ENCODE data around the gene ABCA1. TPM values are rescaled to one million over a fixed set of nuclear protein-coding genes. Genes with fewer than 3 reads are reported as not detected.

ABCA1 gene
- total and polyA plus RNA-seq, 2 of the 4 experiments (the other 2 are of a cell fraction): 5.8 to 52.2 TPM

DNA sequence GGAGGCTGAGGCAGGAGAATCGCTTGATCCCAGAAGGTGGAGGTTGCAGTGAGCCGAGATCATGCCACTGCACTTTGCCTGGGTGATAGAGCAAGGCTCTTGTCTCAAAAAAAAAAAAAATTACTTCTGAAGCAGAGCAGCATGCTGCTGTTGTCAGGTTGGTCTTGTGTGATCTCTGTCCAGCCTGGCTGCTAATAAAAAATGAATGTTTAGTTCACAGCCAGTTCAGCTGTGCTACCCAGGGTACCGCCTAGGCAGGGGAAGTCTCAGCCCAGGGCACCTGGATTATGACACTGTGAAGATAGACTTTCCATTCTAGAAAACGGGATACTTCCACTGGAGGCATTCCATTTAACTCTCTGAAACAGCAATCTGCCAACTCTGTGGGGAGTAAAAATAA lies 23.5 kb upstream of the ABCA1 start:
- H3K56ac ChIP-seq (ENCODE audit: extremely low read depth, insufficient read depth, low read length): no peak overlapping the region
- no peak overlapping the region for H3K18ac ChIP-seq (ENCODE audit: low read depth, low read length)
- TF ChIP-seq CEBPB (IDR thresholded peaks at IDR 0.05; ENCODE audit: low read depth, low read length) (no peak), MAFK (IDR thresholded peaks at IDR 0.05; ENCODE audit: low read depth, low read length) (no peak), CTCF (conservative IDR thresholded peaks at IDR 0.05; ENCODE audit: low read depth, low read length) (no peak), MAZ (IDR thresholded peaks at IDR 0.05; ENCODE audit: borderline replicate concordance, low read depth, low read length) (no peak), FOS (IDR thresholded peaks at IDR 0.05; ENCODE audit: low read depth, low read length) (no peak)
- H3K4me3 ChIP-seq (ENCODE audit: insufficient read depth, low read depth, low read length): no peak overlapping the region
- no peak overlapping the region for H2BK5ac ChIP-seq (ENCODE audit: low read depth, low read length, poor library complexity, severe bottlenecking)
- H3K27me3 ChIP-seq (ENCODE audit: control insufficient read depth, insufficient read depth, low read length): no peaks in the 10 kb centered on the region
- H2BK120ac ChIP-seq (ENCODE audit: low read depth, low read length): no peak overlapping the region
- H4K20me1 ChIP-seq (ENCODE audit: insufficient read depth, low read length): no peaks in the 10 kb centered on the region
- no TSS peak for BruUV-seq (replicated peaks)
- H3K9ac ChIP-seq (ENCODE audit: low read depth, low read length): no peak overlapping the region
- H2AK9ac ChIP-seq (replicated peaks; ENCODE audit: low read depth, low read length, poor library complexity): no peak overlapping the region
- H2BK15ac ChIP-seq (ENCODE audit: low read depth, low read length): no peak overlapping the region
- H3K27ac ChIP-seq (ENCODE audit: insufficient read depth, low read length): no peak overlapping the region
- H4K8ac ChIP-seq (ENCODE audit: low read depth in 2 of 2, low read length in 2 of 2): no peak overlapping the region
- no CpG with 5 or more reads among the region's 4 CpGs for WGBS, 2 experiments (ENCODE audit: extremely low coverage in 2 of 2, insufficient read length in 1 of 2)
- H3K9me3 ChIP-seq (ENCODE audit: control insufficient read depth, insufficient read depth, low read length): no peaks in the 10 kb centered on the region
- no peaks in the 10 kb centered on the region for H3K79me1 ChIP-seq (ENCODE audit: low read depth in 1 of 2, low read length in 2 of 2)
- ATAC-seq (ENCODE audit: low read depth): no peak
- H3K4me2 ChIP-seq (ENCODE audit: low read depth, low read length): no peak overlapping the region
- no peak overlapping the region for H2BK20ac ChIP-seq (ENCODE audit: low read depth, low read length)
- no peak overlapping the region for H3K23ac ChIP-seq (ENCODE audit: low read depth, low read length)
- peaks cover 2% of the 10 kb centered on the region for H3K4me1 ChIP-seq (ENCODE audit: control insufficient read depth, insufficient read depth, low read length)
- DNase-seq: no peak
- H2AK5ac ChIP-seq (ENCODE audit: low read depth, low read length): no peak overlapping the region
- no peak overlapping the region for H3K14ac ChIP-seq (replicated peaks; ENCODE audit: low read depth, low read length)
- peaks cover 3% of the 10 kb centered on the region; the same call in 1 of the 2 replicates for H3K9me1 ChIP-seq (ENCODE audit: insufficient read depth, low read length)
- intact Hi-C loops (cut with micrococcal nuclease): no loop called here
- no peaks in the 10 kb centered on the region for H3K36me3 ChIP-seq (ENCODE audit: control insufficient read depth, insufficient read depth, low read length)
- no peak overlapping the region for H4K5ac ChIP-seq (ENCODE audit: low read depth, low read length)
- H3K4ac ChIP-seq (ENCODE audit: low read depth, low read length): no peak overlapping the region
- dilution Hi-C loops (cut with HindIII; ENCODE audit: low sequenced_read_pairs, unreplicated experiment): no loop called here
- ChIA-PET POLR2A (ENCODE audit: unreplicated experiment) (no interaction called here), CTCF (interaction anchor here (0.7 kb wide), 1 partner anchor 8 kb away, joined by 6 read pairs; no protein-coding TSS in a partner anchor)
- in situ Hi-C loops (cut with MboI; ENCODE audit: low sequenced_read_pairs): no loop called here
- no peak overlapping the region for H4K91ac ChIP-seq (ENCODE audit: insufficient read depth, low read depth, low read length)
- no peak overlapping the region for H2AFZ ChIP-seq (replicated peaks; ENCODE audit: low read length, poor library complexity)
